ENCODE results near the gene SMAP2. TPM values are rescaled to one million over a fixed set of nuclear protein-coding genes. Genes with fewer than 3 reads are reported as not detected.

SMAP2 gene
- total and polyA plus RNA-seq, 4 donors: 24.5 to 201 (median 51.3) TPM

GRCh38 chr1:40462956-40463590 lies 89.5 kb downstream of the SMAP2 start:
- DNase-seq (peak in 1 of 3 donors; percentile 4), ATAC-seq (ENCODE audit: insufficient read depth, low FRiP score) (no peak)
- WGBS, 2 donors: 95 to 97% methylated on average over 3 of the region's 3 CpGs
- no peak overlapping the region for H3K4me3 ChIP-seq
- no peaks in the 10 kb centered on the region for H3K27me3 ChIP-seq (ENCODE audit: control insufficient read depth in 3 of 3, insufficient read depth in 3 of 3, low read length in 2 of 3)
- H3K36me3 ChIP-seq (ENCODE audit: control insufficient read depth in 4 of 4, insufficient read depth in 4 of 4, low read length in 4 of 4): peaks cover 2 to 43% (median 23%) of the 10 kb centered on the region in 4 donors
- no peak for TF ChIP-seq CTCF (IDR thresholded peaks at IDR 0.05; ENCODE audit: control extremely low read depth, extremely low read depth)
- peaks cover 10 to 69% (median 46%) of the 10 kb centered on the region in 4 donors for H3K9me3 ChIP-seq (ENCODE audit: control insufficient read depth in 4 of 4, insufficient read depth in 3 of 4, low read length in 3 of 4)
- H3K9ac ChIP-seq (ENCODE audit: insufficient read depth in 1 of 2, low read length in 2 of 2): no peak overlapping the region
- no peak overlapping the region for H3K27ac ChIP-seq (ENCODE audit: low read depth in 1 of 2, low read length in 1 of 2)
- no peaks in the 10 kb centered on the region for H3K4me1 ChIP-seq (ENCODE audit: control insufficient read depth in 5 of 5, insufficient read depth in 5 of 5, low read length in 5 of 5)

DNA sequence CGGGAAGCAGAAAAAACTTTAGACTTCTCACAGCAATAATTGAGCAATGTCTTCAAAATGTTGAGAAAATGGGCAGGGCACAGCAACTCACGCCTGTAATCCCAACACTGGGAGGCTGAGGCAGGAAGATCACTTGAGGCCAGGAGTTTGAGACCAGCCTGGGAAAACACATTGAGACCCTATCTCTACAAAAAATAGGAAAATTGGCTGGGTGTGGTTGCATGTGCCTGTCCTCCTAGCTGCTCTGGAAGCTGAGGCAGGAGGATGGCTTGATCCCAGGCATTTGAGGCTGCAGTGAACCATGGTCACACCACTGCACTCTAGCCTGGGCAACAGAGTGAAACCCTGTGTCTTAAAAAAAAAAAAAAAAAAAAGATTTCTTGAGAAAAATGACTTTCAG lies 95.8 kb downstream of the SMAP2 start:
- no peak for ATAC-seq (ENCODE audit: insufficient read depth, low FRiP score)
- Histone ChIP-seq H3K36me3 (ENCODE audit: control insufficient read depth in 4 of 4, insufficient read depth in 4 of 4, low read length in 4 of 4) (no peaks in the 10 kb centered on the region), H3K4me1 (ENCODE audit: control insufficient read depth in 5 of 5, insufficient read depth in 5 of 5, low read length in 5 of 5) (no peaks in the 10 kb centered on the region), H3K9me3 (ENCODE audit: control insufficient read depth in 4 of 4, insufficient read depth in 3 of 4, low read length in 3 of 4) (peaks cover 1 to 48% (median 29%) of the 10 kb centered on the region in 4 donors), H3K9ac (ENCODE audit: insufficient read depth in 1 of 2, low read length in 2 of 2) (no peak overlapping the region), H3K27ac (ENCODE audit: low read depth in 1 of 2, low read length in 1 of 2) (no peak overlapping the region), H3K4me3 (no peak overlapping the region), H3K27me3 (ENCODE audit: control insufficient read depth in 3 of 3, insufficient read depth in 3 of 3, low read length in 2 of 3) (no peaks in the 10 kb centered on the region)
- no peak for DNase-seq
- WGBS, 2 donors: 91 to 98% methylated on average over 2 of the region's 2 CpGs
- no peak for TF ChIP-seq CTCF (IDR thresholded peaks at IDR 0.05; ENCODE audit: control extremely low read depth, extremely low read depth)

Other genes with a start within 250 kb of the SMAP2 start
- gene RLF, start 212.3 kb upstream of the SMAP2 start, total RNA-seq: 10 to 100 TPM; 10.9 to 43.1 TPM
- 1 to 10 TPM; 3.5 to 6.1 TPM for gene RLF, start 212.3 kb upstream of the SMAP2 start, polyA plus RNA-seq
- not detected for gene TMCO2, start 125.8 kb upstream of the SMAP2 start, total RNA-seq
- not detected for gene TMCO2, start 125.8 kb upstream of the SMAP2 start, polyA plus RNA-seq
- gene ZMPSTE24, start 115.5 kb upstream of the SMAP2 start, total RNA-seq: 10 to 100 TPM; 40.3 to 41.8 TPM
- 10 to 100 TPM; 17.2 to 30.4 TPM for gene ZMPSTE24, start 115.5 kb upstream of the SMAP2 start, polyA plus RNA-seq
- gene COL9A2, start 56.4 kb upstream of the SMAP2 start, total RNA-seq: 10 to 100 TPM in 1 of 2 donors, 1 to 10 TPM in 1; 6.6 to 16.0 TPM
- gene COL9A2, start 56.4 kb upstream of the SMAP2 start, polyA plus RNA-seq: 10 to 100 TPM in 1 of 2 donors, 1 to 10 TPM in 1; 3.7 to 12.1 TPM
- gene ZFP69B, start 76.7 kb downstream of the SMAP2 start, total RNA-seq: 1 to 10 TPM; 2.0 to 2.7 TPM
- gene ZFP69B, start 76.7 kb downstream of the SMAP2 start, polyA plus RNA-seq: under 1 TPM; 0.43 to 0.87 TPM
- 1 to 10 TPM; 3.4 to 4.2 TPM for gene ZFP69, start 103.6 kb downstream of the SMAP2 start, total RNA-seq
- 1 to 10 TPM; 1.7 to 4.2 TPM for gene ZFP69, start 103.6 kb downstream of the SMAP2 start, polyA plus RNA-seq
- 1 to 10 TPM; 5.0 to 8.4 TPM for gene EXO5, start 135.0 kb downstream of the SMAP2 start, total RNA-seq
- 1 to 10 TPM; 4.8 to 5.3 TPM for gene EXO5, start 135.0 kb downstream of the SMAP2 start, polyA plus RNA-seq
- gene ZNF684, start 157.9 kb downstream of the SMAP2 start, total RNA-seq: 1 to 10 TPM; 4.8 to 5.2 TPM
- 1 to 10 TPM; 1.7 to 3.3 TPM for gene ZNF684, start 157.9 kb downstream of the SMAP2 start, polyA plus RNA-seq